Astrocyte (in vitro differentiated cells and primary cell): Measurements from ENCODE around the gene KCNN3.

Source experiments
- CTCF ChIP-seq: IDR thresholded peaks from 2 replicates; pipeline ENCODE4 v1.5.1; 2011; ENCODE audit warnings: low read depth, mild to moderate bottlenecking, inconsistent platforms, low read length, moderate library complexity; ENCODE audit not compliant: insufficient read depth
- EZH2 ChIP-seq: IDR thresholded peaks from 2 replicates; pipeline ENCODE4 v1.6.1; 2012; ENCODE audit warnings: mild to moderate bottlenecking, low read length, inconsistent platforms; ENCODE audit not compliant: insufficient read depth

GRCh38 chr1:154857441-154858215 lies 12.5 kb downstream of the KCNN3 start:
- TF ChIP-seq CTCF (no peak), EZH2 (no peak)
